ENCODE measurements around the gene BMP6.
A peak's percentile ranks its signal among the peaks of the same experiment; 100 is the strongest.

Gene BMP6

DNA sequence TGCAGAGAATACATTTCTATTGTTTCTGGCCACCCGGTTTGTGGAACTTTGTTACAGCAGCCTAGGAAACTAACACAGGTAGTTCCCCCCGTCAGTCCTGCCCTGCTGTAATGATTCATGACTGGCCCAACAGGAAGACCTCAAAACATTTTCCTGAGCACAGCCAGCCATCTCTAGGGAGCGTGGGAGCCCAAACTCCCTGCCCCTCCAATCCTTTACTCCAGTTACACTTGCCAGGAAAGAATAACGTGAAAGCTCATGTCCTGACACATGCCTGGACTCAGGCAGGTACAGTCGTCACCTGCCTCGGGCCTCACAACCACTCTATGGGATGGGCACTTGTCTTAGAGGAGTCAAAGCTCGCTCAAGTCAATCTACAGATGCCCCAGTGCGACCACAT lies 176.3 kb downstream of the BMP6 start:
- Mint-ChIP-seq H3K4me1 (peaks cover 28% of the 10 kb centered on the region), H3K27me3 (no peaks in the 10 kb centered on the region), H3K4me3 (no peak overlapping the region), H3K9me3 (no peaks in the 10 kb centered on the region), H3K36me3 (peaks cover 53% of the 10 kb centered on the region), H3K27ac (no peak overlapping the region)
- DNase-seq (ENCODE audit: low spot score in 2 of 2), result no peak
- no peak for ATAC-seq (ENCODE audit: low read depth)

DNA sequence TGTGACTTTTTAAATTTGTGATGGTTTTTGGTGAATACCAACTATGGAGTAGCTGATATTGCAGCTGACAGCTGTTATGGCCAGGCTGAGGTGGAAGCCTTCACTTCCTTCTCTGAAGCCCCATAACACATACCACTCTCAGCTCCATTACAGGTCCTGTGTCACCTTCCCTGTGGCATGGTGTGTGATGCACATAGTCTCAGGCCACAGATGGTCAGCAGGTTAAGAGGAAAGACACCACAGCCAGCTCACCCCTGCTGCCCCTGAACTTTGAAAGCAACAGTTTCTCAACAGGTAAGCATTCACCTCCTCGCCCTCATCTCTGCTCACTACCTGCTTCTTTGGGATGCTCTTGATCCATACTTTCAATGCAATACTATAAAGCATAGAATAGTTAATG lies 177.0 kb downstream of the BMP6 start:
- no peaks in the 10 kb centered on the region for H3K9me3 Mint-ChIP-seq
- no peak overlapping the region for H3K27ac Mint-ChIP-seq
- peaks cover 52% of the 10 kb centered on the region for H3K36me3 Mint-ChIP-seq
- ATAC-seq (ENCODE audit: low read depth) (no peak), DNase-seq (ENCODE audit: low spot score in 2 of 2) (no peak)
- no peaks in the 10 kb centered on the region for H3K27me3 Mint-ChIP-seq
- H3K4me1 Mint-ChIP-seq, result peaks cover 29% of the 10 kb centered on the region
- no peak overlapping the region for H3K4me3 Mint-ChIP-seq

DNA sequence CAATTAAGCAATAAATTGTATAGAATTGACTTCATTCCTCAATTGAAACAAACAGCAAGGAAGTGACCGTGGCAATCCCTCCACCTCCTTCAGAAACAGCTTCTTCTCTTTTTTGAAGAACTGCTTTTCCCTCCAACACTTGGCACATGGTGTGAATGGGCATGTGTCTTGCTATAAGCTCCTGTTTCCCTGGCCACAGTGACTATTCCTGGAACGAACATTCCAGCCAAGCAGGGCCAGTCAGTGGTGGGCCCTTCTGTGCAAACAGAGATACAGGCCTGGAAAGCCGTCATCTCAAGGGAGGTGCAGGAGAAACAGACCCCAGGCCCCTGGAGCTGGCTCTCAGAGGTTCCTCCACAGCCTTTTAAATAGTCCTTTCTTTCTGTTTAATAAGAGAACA lies 177.8 kb downstream of the BMP6 start:
- Mint-ChIP-seq H3K27me3 (no peaks in the 10 kb centered on the region), H3K4me3 (no peak overlapping the region), H3K9me3 (no peaks in the 10 kb centered on the region), H3K36me3 (peaks cover 44% of the 10 kb centered on the region), H3K4me1 (peaks cover 28% of the 10 kb centered on the region), H3K27ac (no peak overlapping the region)
- ATAC-seq (ENCODE audit: low read depth) (no peak), DNase-seq (ENCODE audit: low spot score in 2 of 2) (no peak)

DNA sequence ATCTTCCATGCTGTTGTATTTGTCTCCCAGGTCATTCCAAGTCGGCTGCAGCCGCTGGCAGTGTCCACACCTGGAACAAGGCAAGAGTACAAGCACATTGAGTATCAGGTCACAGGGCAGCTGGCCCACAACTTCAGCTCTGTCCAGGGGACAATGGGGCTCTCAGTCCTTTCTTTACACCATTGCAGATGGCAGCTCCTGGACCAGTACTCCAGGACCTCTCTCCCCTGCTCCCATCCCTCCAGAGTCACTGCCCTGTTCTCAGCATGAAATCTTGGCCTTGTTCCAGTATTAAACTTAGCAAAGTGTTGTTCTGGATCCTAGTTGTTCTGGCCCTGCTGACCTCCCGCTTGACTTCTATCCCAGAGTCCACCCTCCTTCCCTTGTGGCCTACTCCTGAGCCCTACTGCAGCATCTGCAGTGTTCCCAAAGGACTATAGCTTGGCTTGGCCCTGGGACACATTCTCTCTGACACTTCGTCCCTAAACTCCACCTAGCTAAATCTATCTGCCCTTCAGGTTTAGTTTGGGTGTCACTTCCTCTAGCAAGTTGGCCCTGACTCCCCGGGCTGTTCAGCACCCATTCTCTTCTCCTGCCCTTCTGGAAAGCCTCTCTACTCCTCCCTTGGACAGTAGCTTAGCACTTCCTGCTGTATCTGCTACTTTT lies 178.9 kb downstream of the BMP6 start:
- H3K4me1 Mint-ChIP-seq, result peaks cover 30% of the 10 kb centered on the region
- DNase-seq (ENCODE audit: low spot score in 2 of 2) (no peak), ATAC-seq (ENCODE audit: low read depth) (no peak)
- H3K27ac Mint-ChIP-seq, result peak overlapping the region; percentile 66
- no peak overlapping the region for H3K4me3 Mint-ChIP-seq
- peaks cover 41% of the 10 kb centered on the region for H3K36me3 Mint-ChIP-seq
- H3K9me3 Mint-ChIP-seq, result no peaks in the 10 kb centered on the region
- no peaks in the 10 kb centered on the region for H3K27me3 Mint-ChIP-seq

DNA sequence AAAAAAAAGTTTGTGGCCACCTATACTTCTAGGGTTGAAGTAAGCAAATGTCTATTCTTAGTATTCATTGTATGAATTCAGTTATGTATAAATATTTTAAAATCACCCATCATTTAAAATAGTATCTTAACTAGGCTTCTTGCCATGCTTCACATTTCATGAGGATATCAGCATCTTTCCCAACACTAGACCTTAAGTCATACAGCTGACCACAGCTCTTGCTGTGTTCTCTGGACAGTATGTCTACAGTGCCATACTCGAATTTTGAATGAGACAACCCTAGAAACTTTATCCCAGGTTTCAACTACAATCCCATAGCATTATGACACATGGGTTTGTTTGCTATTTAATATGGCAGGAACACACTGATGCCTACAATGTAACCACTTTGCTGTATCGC lies 179.5 kb downstream of the BMP6 start:
- Mint-ChIP-seq H3K9me3 (no peaks in the 10 kb centered on the region), H3K27me3 (no peaks in the 10 kb centered on the region), H3K27ac (peak overlapping the region; percentile 66), H3K36me3 (peaks cover 37% of the 10 kb centered on the region), H3K4me3 (no peak overlapping the region), H3K4me1 (peaks cover 27% of the 10 kb centered on the region)
- no peak for ATAC-seq (ENCODE audit: low read depth)
- DNase-seq (ENCODE audit: low spot score in 2 of 2), result no peak

DNA sequence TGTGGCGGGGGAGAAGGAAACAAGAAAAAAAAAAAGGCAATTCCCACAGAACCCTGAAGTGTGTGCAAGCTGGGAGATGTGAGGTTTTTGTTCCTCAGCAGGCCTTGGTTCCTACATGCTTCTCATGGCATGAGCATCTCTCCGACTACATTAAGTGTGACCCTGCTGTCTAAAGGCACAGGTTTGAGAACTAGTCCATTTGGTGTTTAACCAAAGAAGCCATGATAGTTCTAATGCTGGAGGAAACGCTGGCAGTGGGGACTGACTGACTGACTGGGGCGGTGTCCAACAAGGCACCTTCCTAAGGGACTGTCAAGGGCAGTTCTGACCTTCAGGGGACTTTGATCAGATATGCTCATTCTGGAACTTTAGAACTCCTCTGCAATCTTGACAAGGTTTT lies 180.8 kb downstream of the BMP6 start:
- no peaks in the 10 kb centered on the region for H3K27me3 Mint-ChIP-seq
- peaks cover 26% of the 10 kb centered on the region for H3K36me3 Mint-ChIP-seq
- H3K9me3 Mint-ChIP-seq, result no peaks in the 10 kb centered on the region
- H3K4me3 Mint-ChIP-seq, result no peak overlapping the region
- DNase-seq (ENCODE audit: low spot score in 2 of 2), result no peak
- no peak overlapping the region for H3K27ac Mint-ChIP-seq
- no peak for ATAC-seq (ENCODE audit: low read depth)
- H3K4me1 Mint-ChIP-seq, result peaks cover 24% of the 10 kb centered on the region

DNA sequence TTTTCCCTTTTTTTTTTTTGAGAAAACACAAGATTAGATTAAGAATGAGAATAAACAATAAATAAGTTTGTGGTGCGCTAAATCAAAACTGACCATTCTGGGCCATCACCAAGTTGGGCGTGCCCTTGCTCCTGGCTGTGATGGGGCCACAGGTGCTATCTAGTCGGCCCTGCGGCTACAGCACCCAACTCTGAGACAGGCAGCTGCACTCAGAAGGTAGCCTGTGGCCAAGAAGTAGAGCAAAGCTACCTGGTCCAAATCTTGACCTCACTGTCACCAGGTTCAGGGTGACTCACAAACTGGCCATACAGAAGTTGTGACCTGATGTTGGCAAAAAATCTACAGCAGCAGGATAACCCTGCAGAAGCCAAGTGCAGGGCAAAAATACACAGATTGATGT lies 181.3 kb downstream of the BMP6 start:
- Mint-ChIP-seq H3K4me3 (no peak overlapping the region), H3K4me1 (peaks cover 24% of the 10 kb centered on the region), H3K27ac (no peak overlapping the region), H3K36me3 (peaks cover 23% of the 10 kb centered on the region), H3K9me3 (no peaks in the 10 kb centered on the region), H3K27me3 (no peaks in the 10 kb centered on the region)
- DNase-seq (ENCODE audit: low spot score in 2 of 2) (no peak), ATAC-seq (ENCODE audit: low read depth) (no peak)

DNA sequence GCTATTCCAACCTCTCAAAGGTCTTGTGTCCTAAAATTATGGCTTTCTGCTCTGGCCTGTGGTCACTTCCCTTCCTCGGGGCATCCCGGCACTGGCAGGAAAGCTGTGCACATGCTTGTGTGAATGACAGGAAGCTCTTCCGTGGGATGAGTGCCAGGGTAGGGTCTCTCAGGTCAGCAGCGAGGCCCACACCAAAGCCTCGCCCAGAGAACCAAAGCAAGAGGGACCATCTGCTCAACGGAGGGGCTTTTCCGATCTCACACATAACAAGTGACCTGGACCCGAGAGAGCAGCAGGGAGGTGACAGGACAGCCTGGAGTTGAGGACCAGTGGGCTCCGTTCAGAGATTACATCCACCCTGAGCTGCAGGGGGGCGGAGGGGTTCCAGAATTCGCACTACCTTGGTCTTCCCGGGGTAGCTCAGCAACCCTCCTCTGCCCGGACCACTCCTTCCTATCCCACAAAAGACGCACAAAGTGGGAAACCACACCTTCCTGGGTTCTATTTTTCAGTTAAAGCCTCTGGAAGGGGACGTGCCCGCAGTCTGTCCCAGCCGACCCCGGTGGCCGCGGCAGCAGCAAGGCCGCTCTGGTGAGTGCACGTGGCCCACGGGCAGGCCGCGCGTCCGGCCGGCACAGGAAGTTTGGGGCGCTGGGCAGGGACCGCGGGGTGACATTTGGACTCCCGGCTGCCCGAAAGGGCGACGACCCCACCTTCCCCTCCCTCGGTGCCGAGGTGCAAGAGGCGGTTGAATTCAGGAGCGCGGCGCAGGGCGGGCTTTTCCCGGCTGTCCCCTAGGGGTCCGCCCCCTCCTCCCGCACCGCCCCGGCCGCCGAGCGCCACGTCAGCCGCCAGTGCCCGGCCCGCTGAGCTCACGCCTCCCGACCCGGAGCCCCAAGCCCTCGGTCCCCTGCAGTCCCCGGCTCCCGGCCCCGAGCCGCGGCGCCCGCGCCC lies 183.7 kb downstream of the BMP6 start:
- Mint-ChIP-seq H3K36me3 (peaks cover 7% of the 10 kb centered on the region), H3K4me3 (peak overlapping the region; percentile 83), H3K27me3 (no peaks in the 10 kb centered on the region), H3K4me1 (peaks cover 24% of the 10 kb centered on the region), H3K27ac (peak overlapping the region; percentile 54), H3K9me3 (no peaks in the 10 kb centered on the region)
- peak; percentile 27 for ATAC-seq (ENCODE audit: low read depth)
- no peak for DNase-seq (ENCODE audit: low spot score in 2 of 2)

DNA sequence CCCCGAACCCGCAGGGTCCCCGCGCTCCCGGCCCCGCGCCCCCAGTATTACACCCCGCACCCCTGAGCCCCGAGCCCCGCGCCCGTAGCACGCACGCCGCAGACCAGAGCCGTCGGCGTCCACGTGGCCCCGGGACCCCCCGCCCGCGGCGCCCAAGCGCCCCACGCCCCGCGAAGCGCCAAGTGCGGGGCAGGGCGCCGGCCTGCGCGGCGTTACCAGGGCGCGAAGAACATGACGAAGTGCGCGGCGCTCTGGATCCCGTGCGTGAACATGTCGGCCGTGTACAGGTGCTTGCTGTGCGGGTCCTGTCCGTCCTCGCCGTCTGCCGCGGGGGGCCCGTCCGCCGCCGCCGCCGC lies 184.4 kb downstream of the BMP6 start:
- DNase-seq (ENCODE audit: low spot score in 2 of 2), result no peak
- H3K36me3 Mint-ChIP-seq, result peaks cover 1% of the 10 kb centered on the region
- H3K9me3 Mint-ChIP-seq, result no peaks in the 10 kb centered on the region
- no peak overlapping the region for H3K4me3 Mint-ChIP-seq
- peaks cover 19% of the 10 kb centered on the region for H3K4me1 Mint-ChIP-seq
- no peaks in the 10 kb centered on the region for H3K27me3 Mint-ChIP-seq
- H3K27ac Mint-ChIP-seq, result no peak overlapping the region
- ATAC-seq (ENCODE audit: low read depth), result peak; percentile 41

DNA sequence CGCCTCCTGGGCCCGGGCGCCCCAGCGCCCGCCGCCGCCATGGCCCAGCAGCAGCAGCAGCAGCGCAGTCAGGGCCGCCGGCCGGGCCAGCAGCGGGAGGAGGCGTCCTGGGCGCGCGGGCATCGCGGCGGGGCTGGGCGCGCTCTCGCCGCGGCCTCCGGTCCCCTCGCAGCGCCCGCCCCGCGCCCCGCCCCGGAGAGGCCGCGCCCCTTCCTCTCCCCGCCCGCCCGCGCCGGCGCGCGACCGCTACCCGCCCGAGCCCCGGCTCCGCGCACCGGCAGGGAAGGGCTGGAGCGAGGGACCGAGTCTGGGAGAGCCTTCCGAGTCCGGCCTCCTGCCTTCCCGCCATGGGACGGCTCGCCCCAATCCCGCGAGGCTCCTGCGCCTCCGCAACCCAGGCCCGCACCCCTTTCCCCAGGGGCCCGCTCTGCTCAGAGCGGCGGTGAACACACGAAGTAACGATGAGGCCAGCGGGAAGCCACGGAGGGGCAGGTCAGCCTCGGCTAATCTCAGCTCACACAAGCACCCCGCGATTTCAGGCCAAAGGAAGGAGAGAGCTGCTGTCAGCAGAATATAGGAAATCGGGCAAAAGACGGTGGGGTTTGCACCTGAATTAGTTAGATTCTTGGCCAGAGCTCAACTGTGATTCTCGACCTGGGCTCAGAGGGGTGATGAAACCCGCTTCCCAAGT lies 184.9 kb downstream of the BMP6 start, which contains the start of gene TXNDC5:
TSS of gene TXNDC5 (minus strand) at position 135 of the 691 bp plus-strand sequence. CDS start at position 123, 12 bp downstream.
- peak; percentile 84 for ATAC-seq (ENCODE audit: low read depth)
- peak within 1 kb of the TSS; percentile 54 for H3K27ac Mint-ChIP-seq
- H3K36me3 Mint-ChIP-seq, result peaks cover 1% of the 10 kb centered on the region
- peak; percentile 50 to 68 for DNase-seq (ENCODE audit: low spot score in 2 of 2)
- no peaks in the 10 kb centered on the region for H3K27me3 Mint-ChIP-seq
- peak within 1 kb of the TSS; percentile 84 for H3K4me3 Mint-ChIP-seq
- H3K9me3 Mint-ChIP-seq, result no peaks in the 10 kb centered on the region
- H3K4me1 Mint-ChIP-seq, result peaks cover 19% of the 10 kb centered on the region

DNA sequence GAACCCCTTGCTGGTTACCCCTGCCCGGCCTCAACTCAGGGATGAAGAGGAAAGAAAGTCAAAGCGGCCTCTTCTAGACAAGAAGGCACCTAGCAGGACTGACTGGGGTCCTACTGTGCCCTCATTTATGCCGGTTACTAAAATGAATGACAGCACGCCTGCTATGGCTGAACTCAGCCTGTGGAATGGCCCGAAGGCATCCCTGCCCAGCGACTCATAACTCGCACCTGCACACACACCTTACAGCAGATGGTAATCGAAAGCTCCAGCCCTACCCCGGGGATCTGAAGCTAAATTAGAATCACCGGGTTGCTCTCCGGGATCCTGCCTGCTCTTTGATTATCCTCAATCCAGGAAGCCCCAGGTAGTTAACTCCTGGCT lies 185.4 kb downstream of the BMP6 start:
- Mint-ChIP-seq H3K27ac (no peak overlapping the region), H3K9me3 (no peaks in the 10 kb centered on the region), H3K4me1 (peaks cover 19% of the 10 kb centered on the region), H3K27me3 (no peaks in the 10 kb centered on the region), H3K36me3 (peaks cover 1% of the 10 kb centered on the region), H3K4me3 (peak overlapping the region; percentile 84)
- DNase-seq (ENCODE audit: low spot score in 2 of 2), result no peak
- ATAC-seq (ENCODE audit: low read depth), result no peak

DNA sequence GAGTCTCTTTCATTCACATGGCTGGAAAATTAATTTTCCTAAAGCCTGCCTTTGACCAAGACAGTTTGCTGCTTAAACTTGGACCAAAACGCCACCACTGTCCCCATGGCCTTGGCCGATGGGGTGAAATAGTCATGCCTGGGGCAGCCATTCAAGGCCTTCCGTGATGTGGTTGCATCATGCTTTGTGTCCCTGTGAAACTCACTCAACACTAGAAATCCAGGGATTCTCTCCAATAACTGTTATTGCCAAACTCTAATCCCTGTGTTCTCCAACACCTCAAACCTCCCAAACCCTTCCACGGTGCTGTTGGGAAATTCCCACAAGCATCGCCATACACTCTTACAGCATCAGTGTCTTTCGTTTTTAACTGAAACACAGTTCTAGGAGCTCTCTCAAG lies 186.1 kb downstream of the BMP6 start:
- Mint-ChIP-seq H3K9me3 (no peaks in the 10 kb centered on the region), H3K27me3 (no peaks in the 10 kb centered on the region), H3K4me3 (no peak overlapping the region), H3K27ac (no peak overlapping the region), H3K36me3 (peaks cover 1% of the 10 kb centered on the region), H3K4me1 (peaks cover 21% of the 10 kb centered on the region)
- ATAC-seq (ENCODE audit: low read depth) (no peak), DNase-seq (ENCODE audit: low spot score in 2 of 2) (no peak)

DNA sequence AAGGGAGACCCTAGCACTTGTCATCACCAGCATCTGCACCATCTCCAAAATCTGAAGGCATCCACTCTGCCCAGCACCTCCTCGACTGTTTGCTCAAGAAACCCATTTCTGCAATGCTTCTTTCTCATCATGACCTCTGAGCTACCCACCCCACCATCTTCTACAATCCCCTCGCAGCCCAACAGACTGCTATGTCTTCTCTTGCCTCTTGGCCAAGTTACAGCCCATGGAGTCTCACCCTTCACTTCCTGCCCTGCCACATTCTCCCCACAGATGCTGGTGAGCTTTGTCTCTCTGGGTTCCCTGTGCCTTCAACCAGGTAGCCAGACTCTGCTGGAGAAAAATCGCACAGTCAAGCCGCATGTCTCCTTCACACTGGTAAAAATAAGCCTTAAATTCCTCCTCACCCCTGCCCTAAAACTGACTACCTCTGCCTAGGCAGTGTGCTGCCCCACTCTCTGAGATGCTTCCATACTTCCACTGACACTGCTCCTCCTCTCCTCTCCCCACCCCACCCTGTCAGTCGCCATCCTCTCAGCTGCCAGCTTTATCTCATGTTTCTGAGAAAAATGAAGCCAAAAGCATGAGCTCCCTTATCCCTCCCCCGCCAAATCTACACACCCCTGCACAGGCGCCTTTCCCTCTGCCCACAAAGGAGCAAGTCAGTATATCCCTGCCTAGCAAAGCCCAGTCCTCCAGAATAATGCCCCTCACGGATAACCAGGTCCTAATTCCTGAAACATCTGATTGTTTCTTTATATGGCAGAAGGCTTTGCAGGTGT lies 187.0 kb downstream of the BMP6 start:
- no peaks in the 10 kb centered on the region for H3K27me3 Mint-ChIP-seq

More for the DNA sequence above, 187.0 kb downstream of the BMP6 start:
- Mint-ChIP-seq H3K4me3 (no peak overlapping the region), H3K9me3 (no peaks in the 10 kb centered on the region), H3K27ac (no peak overlapping the region), H3K4me1 (peaks cover 25% of the 10 kb centered on the region), H3K36me3 (no peaks in the 10 kb centered on the region)
- DNase-seq (ENCODE audit: low spot score in 2 of 2) (no peak), ATAC-seq (ENCODE audit: low read depth) (no peak)
